ENCODE data around the gene MAML2.

MAML2 gene

GRCh38 chr11:96021901-96022650 lies 320.9 kb downstream of the MAML2 start:
- H3K4me1 ChIP-seq (ENCODE audit: low read length): no peaks in the 10 kb centered on the region
- TF ChIP-seq EZH2phosphoT487 (IDR thresholded peaks at IDR 0.05; ENCODE audit: low read length) (no peak), EZH2 (optimal IDR thresholded peaks at IDR 0.05; ENCODE audit: low read depth, low read length) (no peak)
- TF ChIP-seq, protein P1, sequence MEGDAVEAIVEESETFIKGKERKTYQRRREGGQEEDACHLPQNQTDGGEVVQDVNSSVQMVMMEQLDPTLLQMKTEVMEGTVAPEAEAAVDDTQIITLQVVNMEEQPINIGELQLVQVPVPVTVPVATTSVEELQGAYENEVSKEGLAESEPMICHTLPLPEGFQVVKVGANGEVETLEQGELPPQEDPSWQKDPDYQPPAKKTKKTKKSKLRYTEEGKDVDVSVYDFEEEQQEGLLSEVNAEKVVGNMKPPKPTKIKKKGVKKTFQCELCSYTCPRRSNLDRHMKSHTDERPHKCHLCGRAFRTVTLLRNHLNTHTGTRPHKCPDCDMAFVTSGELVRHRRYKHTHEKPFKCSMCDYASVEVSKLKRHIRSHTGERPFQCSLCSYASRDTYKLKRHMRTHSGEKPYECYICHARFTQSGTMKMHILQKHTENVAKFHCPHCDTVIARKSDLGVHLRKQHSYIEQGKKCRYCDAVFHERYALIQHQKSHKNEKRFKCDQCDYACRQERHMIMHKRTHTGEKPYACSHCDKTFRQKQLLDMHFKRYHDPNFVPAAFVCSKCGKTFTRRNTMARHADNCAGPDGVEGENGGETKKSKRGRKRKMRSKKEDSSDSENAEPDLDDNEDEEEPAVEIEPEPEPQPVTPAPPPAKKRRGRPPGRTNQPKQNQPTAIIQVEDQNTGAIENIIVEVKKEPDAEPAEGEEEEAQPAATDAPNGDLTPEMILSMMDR (IDR thresholded peaks at IDR 0.05; ENCODE audit: low read length): no peak
- H3K27ac ChIP-seq (ENCODE audit: low read length): no peak overlapping the region
- no peaks in the 10 kb centered on the region for H4K20me1 ChIP-seq (ENCODE audit: insufficient read depth, low read length)
- H3K9me2 ChIP-seq (replicated peaks; ENCODE audit: insufficient read depth, low read length): no peaks in the 10 kb centered on the region
- no peaks in the 10 kb centered on the region for H3F3A ChIP-seq (ENCODE audit: insufficient read depth, low read length)
- no peaks in the 10 kb centered on the region for H3K9me3 ChIP-seq (replicated peaks; ENCODE audit: insufficient read depth, low read length)
- H3K79me2 ChIP-seq (ENCODE audit: low read length): peaks cover 11% of the 10 kb centered on the region; the same call in 1 of the 2 replicates
- no peak overlapping the region for H3K9ac ChIP-seq (ENCODE audit: low read length)
- H3K27me3 ChIP-seq (replicated peaks; ENCODE audit: insufficient read depth, low read length): no peaks in the 10 kb centered on the region
- DNase-seq: no peak
- no peaks in the 10 kb centered on the region for H3K36me3 ChIP-seq (replicated peaks; ENCODE audit: insufficient read depth, low read length)
- no peak overlapping the region for H3K4me2 ChIP-seq (ENCODE audit: low read depth, low read length)
- H3K4me3 ChIP-seq (ENCODE audit: low read length): no peak overlapping the region
- no peak overlapping the region for H2AFZ ChIP-seq (ENCODE audit: low read length)

DNA sequence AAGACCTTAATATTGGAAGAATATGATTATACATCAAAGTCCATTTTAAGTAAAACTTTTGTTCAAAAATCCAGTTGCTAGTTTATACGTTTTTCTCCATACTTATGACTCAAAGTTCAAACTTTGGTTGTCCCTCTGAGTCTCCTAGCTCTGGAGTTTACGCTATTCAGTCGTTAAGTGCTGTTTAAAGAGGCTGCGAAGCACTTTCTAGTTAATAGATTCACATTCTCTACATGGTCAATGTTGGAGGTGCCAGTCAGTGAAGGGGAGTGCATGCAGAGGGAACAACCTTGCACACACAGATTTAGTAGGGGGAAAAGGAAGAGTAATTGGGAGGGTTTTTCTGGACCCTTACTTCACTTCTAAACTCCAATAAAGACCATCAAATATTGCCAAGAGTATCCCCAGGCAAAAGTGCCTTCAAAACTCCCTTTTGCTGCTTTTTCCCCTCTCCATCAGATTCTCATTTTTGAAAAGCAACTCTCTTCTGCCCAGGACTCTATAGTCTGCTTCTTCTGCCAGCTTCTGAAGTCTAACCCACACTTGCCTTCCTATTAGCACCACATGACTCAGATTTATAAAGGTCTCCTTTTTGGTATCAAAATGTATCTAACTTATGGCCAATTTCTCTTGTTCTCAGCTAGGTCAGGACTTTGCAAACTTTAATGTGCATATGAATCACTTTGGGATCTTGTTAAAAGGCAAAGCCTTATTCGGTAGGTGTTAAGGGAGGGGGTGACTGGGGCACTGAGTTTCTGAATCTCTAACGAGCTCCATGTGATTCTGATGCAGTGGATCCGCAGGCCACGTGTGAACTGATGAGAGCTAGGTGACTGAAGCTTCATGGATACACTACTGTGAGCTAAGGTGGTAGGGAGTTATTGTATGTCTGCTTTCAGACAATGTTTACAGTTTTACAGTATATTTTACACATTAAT lies 322.9 kb downstream of the MAML2 start:
- Histone ChIP-seq H3K9ac (ENCODE audit: low read length) (no peak overlapping the region), H3K79me2 (ENCODE audit: low read length) (0 out of 2 replicates have a peak, but pooled peaks cover 6% of the 10 kb centered on the region), H3K9me2 (replicated peaks; ENCODE audit: insufficient read depth, low read length) (no peaks in the 10 kb centered on the region), H3K4me3 (ENCODE audit: low read length) (no peak overlapping the region), H3F3A (ENCODE audit: insufficient read depth, low read length) (no peaks in the 10 kb centered on the region), H2AFZ (ENCODE audit: low read length) (no peak overlapping the region), H3K4me2 (ENCODE audit: low read depth, low read length) (no peak overlapping the region), H3K27me3 (replicated peaks; ENCODE audit: insufficient read depth, low read length) (no peaks in the 10 kb centered on the region), H3K36me3 (replicated peaks; ENCODE audit: insufficient read depth, low read length) (no peaks in the 10 kb centered on the region), H3K9me3 (replicated peaks; ENCODE audit: insufficient read depth, low read length) (no peaks in the 10 kb centered on the region), H4K20me1 (ENCODE audit: insufficient read depth, low read length) (no peaks in the 10 kb centered on the region), H3K27ac (ENCODE audit: low read length) (no peak overlapping the region), H3K4me1 (ENCODE audit: low read length) (peaks cover 2% of the 10 kb centered on the region; the same call in 1 of the 2 replicates)
- no peak for TF ChIP-seq EZH2phosphoT487 (IDR thresholded peaks at IDR 0.05; ENCODE audit: low read length)
- no peak for TF ChIP-seq EZH2 (optimal IDR thresholded peaks at IDR 0.05; ENCODE audit: low read depth, low read length)
- TF ChIP-seq, protein P1 (IDR thresholded peaks at IDR 0.05; ENCODE audit: low read length): no peak
- no peak for DNase-seq

- Histone ChIP-seq H3K27me3 (replicated peaks; ENCODE audit: insufficient read depth, low read length) (no peaks in the 10 kb centered on the region), H3K27ac (ENCODE audit: low read length) (no peak overlapping the region), H3K4me1 (ENCODE audit: low read length) (peaks cover 10% of the 10 kb centered on the region), H3K36me3 (replicated peaks; ENCODE audit: insufficient read depth, low read length) (no peaks in the 10 kb centered on the region), H3K9me3 (replicated peaks; ENCODE audit: insufficient read depth, low read length) (no peaks in the 10 kb centered on the region), H3K4me2 (ENCODE audit: low read depth, low read length) (no peak overlapping the region), H3K9ac (ENCODE audit: low read length) (no peak overlapping the region), H4K20me1 (ENCODE audit: insufficient read depth, low read length) (no peaks in the 10 kb centered on the region), H3K79me2 (ENCODE audit: low read length) (0 out of 2 replicates have a peak, but pooled peaks cover 6% of the 10 kb centered on the region), H2AFZ (ENCODE audit: low read length) (no peak overlapping the region), H3K4me3 (ENCODE audit: low read length) (no peak overlapping the region), H3K9me2 (replicated peaks; ENCODE audit: insufficient read depth, low read length) (no peaks in the 10 kb centered on the region), H3F3A (ENCODE audit: insufficient read depth, low read length) (no peaks in the 10 kb centered on the region)
- DNase-seq: no peak
- no peak for TF ChIP-seq EZH2phosphoT487 (IDR thresholded peaks at IDR 0.05; ENCODE audit: low read length)
- TF ChIP-seq EZH2 (optimal IDR thresholded peaks at IDR 0.05; ENCODE audit: low read depth, low read length): no peak
- TF ChIP-seq, protein P1 (IDR thresholded peaks at IDR 0.05; ENCODE audit: low read length): no peak
These were observed 323.7 kb downstream of the MAML2 start for GRCh38 chr11:96019281-96019680.

All from MM.1S (cell line).